ENCODE measurements around the gene ZNF335.

DNA sequence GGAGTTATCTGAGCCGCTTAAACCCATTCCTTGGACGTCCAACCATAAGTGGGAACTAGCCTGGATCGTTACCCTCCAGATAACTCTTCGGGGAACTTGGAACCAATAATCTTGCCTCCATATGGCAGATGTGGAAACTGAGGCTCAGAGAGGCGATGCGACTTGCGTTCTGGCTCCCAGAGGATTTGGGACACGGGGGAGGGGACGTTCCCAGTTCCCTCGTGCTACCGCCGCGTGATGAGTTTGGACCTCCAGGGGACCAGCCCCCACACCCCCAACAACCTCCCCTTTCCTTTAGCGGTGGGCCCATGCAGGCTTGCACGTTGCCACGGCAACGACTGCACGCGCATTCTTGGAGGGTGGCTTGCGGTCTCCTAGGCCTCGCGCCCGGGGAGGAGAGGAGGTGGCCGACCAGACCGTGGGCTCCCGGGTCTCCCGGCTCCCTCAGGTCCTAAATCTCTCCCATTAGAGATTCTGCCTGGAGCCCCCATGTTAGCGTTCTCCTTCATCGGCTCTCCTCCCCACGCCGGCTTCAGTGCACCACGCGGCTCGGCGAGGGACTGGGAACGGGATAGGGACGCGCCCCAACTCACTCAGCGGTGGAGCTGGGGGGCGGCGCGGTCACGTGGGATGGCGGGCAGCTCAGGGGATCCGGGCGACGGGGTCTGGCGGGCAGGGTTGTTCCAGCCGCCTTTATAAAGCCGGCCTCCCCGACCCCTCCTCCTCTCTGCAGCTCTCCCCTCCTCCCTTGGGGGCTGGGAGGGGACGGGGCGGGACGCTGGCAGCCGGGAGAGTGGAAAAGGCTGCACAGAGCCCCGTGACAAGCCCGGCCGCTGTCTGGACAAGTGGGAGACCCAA is 60.3 kb downstream of the ZNF335 start, which contains the start of gene PLTP:
- TF ChIP-seq, protein P1, sequence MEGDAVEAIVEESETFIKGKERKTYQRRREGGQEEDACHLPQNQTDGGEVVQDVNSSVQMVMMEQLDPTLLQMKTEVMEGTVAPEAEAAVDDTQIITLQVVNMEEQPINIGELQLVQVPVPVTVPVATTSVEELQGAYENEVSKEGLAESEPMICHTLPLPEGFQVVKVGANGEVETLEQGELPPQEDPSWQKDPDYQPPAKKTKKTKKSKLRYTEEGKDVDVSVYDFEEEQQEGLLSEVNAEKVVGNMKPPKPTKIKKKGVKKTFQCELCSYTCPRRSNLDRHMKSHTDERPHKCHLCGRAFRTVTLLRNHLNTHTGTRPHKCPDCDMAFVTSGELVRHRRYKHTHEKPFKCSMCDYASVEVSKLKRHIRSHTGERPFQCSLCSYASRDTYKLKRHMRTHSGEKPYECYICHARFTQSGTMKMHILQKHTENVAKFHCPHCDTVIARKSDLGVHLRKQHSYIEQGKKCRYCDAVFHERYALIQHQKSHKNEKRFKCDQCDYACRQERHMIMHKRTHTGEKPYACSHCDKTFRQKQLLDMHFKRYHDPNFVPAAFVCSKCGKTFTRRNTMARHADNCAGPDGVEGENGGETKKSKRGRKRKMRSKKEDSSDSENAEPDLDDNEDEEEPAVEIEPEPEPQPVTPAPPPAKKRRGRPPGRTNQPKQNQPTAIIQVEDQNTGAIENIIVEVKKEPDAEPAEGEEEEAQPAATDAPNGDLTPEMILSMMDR (IDR thresholded peaks at IDR 0.05; ENCODE audit: poor library complexity), result no peak
- TF ChIP-seq EZH2 (IDR thresholded peaks at IDR 0.05; ENCODE audit: borderline replicate concordance) (no peak), EZH2phosphoT487 (IDR thresholded peaks at IDR 0.05; ENCODE audit: low read depth, severe bottlenecking, unreplicated experiment) (no peak)
